Right atrium auricular region (tissue), 2 donors: ENCODE results near the gene MTURN. TPM values are rescaled to one million over a fixed set of nuclear protein-coding genes. Genes with fewer than 3 reads are reported as not detected.

Experiments
- DNase-seq: peaks from one replicate; pipeline ENCODE4 v3.0.0-alpha.2; 2019; ENCODE audit warnings: low spot score
- H3K27ac ChIP-seq, 2 donors: fragments of 200-600 bp; sonication (generic); 1 replicate in 1 of 2; 2 replicates in 1 of 2; pipeline ENCODE4 v1.5.1; 2016 to 2019
- H3K27me3 ChIP-seq, 2 donors: fragments of 200-600 bp; sonication (generic); one replicate each; pipeline versions ENCODE4 v1.5.1 to v1.6.0; 2017 to 2019
- H3K36me3 ChIP-seq: fragments of 200-600 bp; sonication (generic); one replicate; pipeline ENCODE4 v1.5.1; 2016
- H3K4me1 ChIP-seq, 2 donors: fragments of 200-600 bp; sonication (generic); one replicate each; pipeline versions ENCODE4 v1.5.1 to v1.6.0; 2017 to 2019
- H3K4me3 ChIP-seq, 2 donors: fragments of 200-600 bp; sonication (generic); 1 replicate in 1 of 2; 2 replicates in 1 of 2; pipeline ENCODE4 v1.5.1; 2017 to 2019; ENCODE audit warnings: mild to moderate bottlenecking in 1 of 2, moderate library complexity in 1 of 2
- H3K9me3 ChIP-seq, 2 donors: fragments of 200-600 bp; sonication (generic); one replicate each; pipeline ENCODE4 v1.5.1; 2019
- CTCF ChIP-seq, 2 donors: fragments of 200-600 bp; sonication (generic); IDR thresholded peaks; one replicate each; pipeline ENCODE4 v1.5.1; 2019; ENCODE audit warnings: antibody characterized with exemption in 2 of 2
- total RNA-seq, 2 donors: library from RNA; depleted of rRNA; stranded (reverse); fragments of >200 nt; gene quantifications; one replicate each; pipeline ENCODE4 v1.1.0, GENCODE V29; 2016

The MTURN gene
- total RNA-seq, 2 donors from 2014 or later, result 17.4 to 65.4 TPM

GRCh38 chr7:30168835-30169573 is 34.2 kb downstream of the MTURN start:
- no peak for TF ChIP-seq CTCF (IDR thresholded peaks at IDR 0.05)
- DNase-seq, result no peak
- Histone ChIP-seq H3K4me1 (peaks cover 0 to 20% of the 10 kb centered on the region in 2 donors), H3K36me3 (no peaks in the 10 kb centered on the region), H3K27me3 (no peaks in the 10 kb centered on the region), H3K4me3 (no peak overlapping the region), H3K27ac (peak overlapping the region in 1 of 2 donors; percentile 1), H3K9me3 (no peaks in the 10 kb centered on the region)

- Histone ChIP-seq H3K27me3 (no peaks in the 10 kb centered on the region), H3K4me1 (peaks cover 0 to 23% of the 10 kb centered on the region in 2 donors), H3K36me3 (no peaks in the 10 kb centered on the region), H3K4me3 (no peak overlapping the region), H3K9me3 (no peaks in the 10 kb centered on the region), H3K27ac (no peak overlapping the region)
- DNase-seq, result no peak
- TF ChIP-seq CTCF (IDR thresholded peaks at IDR 0.05), result no peak
These were observed 34.8 kb downstream of the MTURN start for GRCh38 chr7:30169579-30169978.

GRCh38 chr7:30170476-30171205 is 35.9 kb downstream of the MTURN start:
- H3K27me3 ChIP-seq, result no peaks in the 10 kb centered on the region
- no peaks in the 10 kb centered on the region for H3K9me3 ChIP-seq
- no peak overlapping the region for H3K4me3 ChIP-seq
- H3K4me1 ChIP-seq, result peaks cover 0 to 34% of the 10 kb centered on the region in 2 donors
- DNase-seq, result no peak
- H3K36me3 ChIP-seq, result no peaks in the 10 kb centered on the region
- no peak overlapping the region for H3K27ac ChIP-seq
- TF ChIP-seq CTCF (IDR thresholded peaks at IDR 0.05), result no peak

GRCh38 chr7:30171766-30172447 is 37.1 kb downstream of the MTURN start:
- H3K27ac ChIP-seq, result no peak overlapping the region
- peaks cover 0 to 43% of the 10 kb centered on the region in 2 donors for H3K4me1 ChIP-seq
- H3K9me3 ChIP-seq, result no peaks in the 10 kb centered on the region
- no peak for DNase-seq
- TF ChIP-seq CTCF (IDR thresholded peaks at IDR 0.05), result no peak
- H3K36me3 ChIP-seq, result no peaks in the 10 kb centered on the region
- no peaks in the 10 kb centered on the region for H3K27me3 ChIP-seq
- no peak overlapping the region for H3K4me3 ChIP-seq

- peak overlapping the region; percentile 30 to 71 for H3K27ac ChIP-seq
- no peaks in the 10 kb centered on the region for H3K36me3 ChIP-seq
- no peak for TF ChIP-seq CTCF (IDR thresholded peaks at IDR 0.05)
- peaks cover 0 to 43% of the 10 kb centered on the region in 2 donors for H3K4me1 ChIP-seq
- H3K27me3 ChIP-seq, result no peaks in the 10 kb centered on the region
- no peaks in the 10 kb centered on the region for H3K9me3 ChIP-seq
- DNase-seq, result no peak
- H3K4me3 ChIP-seq, result no peak overlapping the region
These were observed 37.7 kb downstream of the MTURN start for GRCh38 chr7:30172451-30172850.
